Measurements from ENCODE around the gene TMEM127. TPM values are rescaled to one million over a fixed set of nuclear protein-coding genes. Genes with fewer than 3 reads are reported as not detected.
A peak's percentile ranks its signal among the peaks of the same experiment; 100 is the strongest.
"Not testable (repeated sequence)": the region's sequence is repeated elsewhere in the genome, so short reads cannot be mapped to it uniquely, and the experiment has no call there.

Gene TMEM127, protein sequence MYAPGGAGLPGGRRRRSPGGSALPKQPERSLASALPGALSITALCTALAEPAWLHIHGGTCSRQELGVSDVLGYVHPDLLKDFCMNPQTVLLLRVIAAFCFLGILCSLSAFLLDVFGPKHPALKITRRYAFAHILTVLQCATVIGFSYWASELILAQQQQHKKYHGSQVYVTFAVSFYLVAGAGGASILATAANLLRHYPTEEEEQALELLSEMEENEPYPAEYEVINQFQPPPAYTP
- total RNA-seq (2014; rRNA removed; shearing (Covaris generic)), result 15.5 and 20.9 TPM in 2 replicates

DNA sequence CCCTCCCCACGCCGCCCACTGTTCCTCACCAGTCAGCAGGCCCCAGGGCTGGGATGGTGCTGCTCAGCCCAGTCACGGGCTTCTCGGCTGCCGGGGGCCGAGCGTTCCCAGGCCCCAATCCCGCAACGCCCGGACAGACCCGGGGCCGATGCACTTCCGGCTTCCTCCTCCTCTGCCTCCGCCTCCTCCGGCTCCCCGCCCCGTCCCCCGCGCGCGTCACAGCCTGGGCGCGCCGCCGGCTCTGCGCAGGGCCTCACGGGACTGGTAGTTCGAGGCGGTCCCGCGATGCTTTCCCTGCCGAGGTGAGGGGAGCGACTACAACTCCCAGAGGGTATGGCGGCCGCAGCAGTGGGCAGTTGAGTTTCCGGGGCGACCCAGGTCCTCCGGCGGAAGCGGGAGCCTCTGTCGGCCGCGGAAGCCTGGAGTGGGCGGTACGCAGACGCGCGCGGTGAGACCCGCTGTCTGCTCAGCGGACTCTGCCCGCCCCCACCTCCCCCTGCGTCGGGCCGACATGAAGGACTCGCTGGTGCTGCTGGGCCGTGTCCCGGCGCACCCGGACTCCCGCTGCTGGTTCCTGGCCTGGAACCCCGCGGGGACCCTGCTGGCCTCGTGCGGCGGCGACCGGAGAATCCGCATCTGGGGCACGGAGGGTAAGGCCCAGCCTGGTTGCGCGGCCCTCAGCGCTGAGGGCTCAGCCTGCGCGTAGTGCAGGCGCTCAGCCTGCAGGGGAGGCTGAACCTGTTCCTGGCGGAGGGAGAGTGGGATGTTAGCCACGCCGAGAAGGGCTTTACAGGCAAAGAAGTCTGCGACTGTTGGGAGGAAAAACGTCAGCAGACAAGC, at the start of gene TMEM127, which contains the start of gene CIAO1:
TMEM127 (minus strand) TSS at position 158 of the 840 bp plus-strand sequence. CDS start 616 bp downstream, outside the sequence.
CIAO1 (plus strand) TSS at position 386 of the 840 bp plus-strand sequence; CDS start at position 512, 126 bp downstream.
- peak; percentile 97 for DNase-seq (ENCODE audit: low spot score)

DNA sequence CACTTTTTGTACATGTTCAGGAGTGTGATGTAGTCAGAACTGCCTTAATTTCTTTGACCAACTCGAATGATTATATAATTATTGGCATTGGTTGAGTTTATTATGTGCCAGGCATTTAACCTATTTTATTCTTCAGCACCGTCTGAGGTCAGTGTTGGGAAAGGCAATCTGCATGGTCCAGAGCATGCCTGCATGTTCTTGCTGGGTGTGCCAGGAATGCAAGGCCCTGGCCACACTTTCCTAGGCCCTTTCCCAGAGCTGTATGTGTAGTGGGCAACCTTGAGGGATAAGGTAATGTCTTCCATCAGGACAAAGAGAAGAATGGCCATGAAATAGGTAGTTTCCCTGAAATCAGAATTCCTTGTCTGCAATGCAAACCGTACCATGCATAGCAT, 49.2 kb upstream of the TMEM127 start:
- DNase-seq (ENCODE audit: low spot score), result no peak

DNA sequence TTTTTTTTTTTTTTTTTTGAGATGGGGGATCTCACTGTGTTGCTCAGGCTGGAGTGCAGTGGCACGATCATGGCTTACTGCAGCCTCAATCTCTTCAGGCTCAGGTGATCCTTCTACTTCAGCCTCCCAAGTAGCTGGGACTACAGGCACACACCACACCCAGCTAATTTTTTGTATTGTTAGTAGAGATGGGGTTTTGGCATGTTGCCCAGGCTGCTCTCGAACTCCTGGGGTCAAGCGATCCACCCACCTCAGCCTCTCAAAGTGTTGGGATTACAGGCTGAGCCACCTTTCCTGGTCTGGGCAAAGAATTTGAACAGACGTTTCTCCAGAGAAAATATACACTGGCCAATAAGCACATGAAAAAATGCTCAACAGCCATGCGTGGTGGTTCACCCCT, 42.5 kb upstream of the TMEM127 start:
- no peak for DNase-seq (ENCODE audit: low spot score)

DNA sequence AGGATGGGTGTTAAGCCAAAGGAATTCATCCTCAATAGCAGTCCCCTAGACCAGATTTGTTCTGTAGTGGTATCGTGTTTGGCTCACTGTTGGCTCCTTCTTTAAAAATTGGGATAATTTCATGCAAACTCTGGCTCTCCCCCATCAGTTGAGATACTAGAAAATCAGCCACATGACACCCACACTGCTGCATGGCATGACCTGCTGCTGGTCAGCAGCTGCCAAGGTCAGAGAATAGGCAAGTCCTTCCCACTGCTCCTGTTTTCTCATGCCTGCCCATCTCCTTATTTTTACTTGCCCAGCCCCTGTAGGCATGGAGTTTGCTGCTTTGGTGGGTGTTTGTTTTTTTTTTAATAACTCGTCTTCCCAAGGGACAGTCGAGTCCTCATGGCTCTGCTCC, 40.6 kb upstream of the TMEM127 start:
- DNase-seq (ENCODE audit: low spot score), result no peak

DNA sequence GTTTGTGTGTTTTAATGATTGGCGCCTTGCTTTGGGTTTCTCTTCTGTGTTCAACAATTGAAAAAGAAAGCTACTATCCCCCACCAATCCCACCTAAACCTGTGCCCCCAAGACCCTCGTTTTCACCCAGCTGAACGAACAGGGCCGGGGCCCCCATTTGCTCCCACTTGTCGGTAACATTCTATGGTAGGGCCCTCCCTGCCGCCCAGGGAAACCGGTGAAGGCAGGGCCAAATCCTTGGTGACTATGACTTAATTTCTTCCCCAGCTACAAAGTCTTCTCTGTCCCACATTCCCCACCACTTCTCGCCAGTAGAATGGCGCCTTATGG, 40.1 kb upstream of the TMEM127 start:
- no peak for DNase-seq (ENCODE audit: low spot score)

DNA sequence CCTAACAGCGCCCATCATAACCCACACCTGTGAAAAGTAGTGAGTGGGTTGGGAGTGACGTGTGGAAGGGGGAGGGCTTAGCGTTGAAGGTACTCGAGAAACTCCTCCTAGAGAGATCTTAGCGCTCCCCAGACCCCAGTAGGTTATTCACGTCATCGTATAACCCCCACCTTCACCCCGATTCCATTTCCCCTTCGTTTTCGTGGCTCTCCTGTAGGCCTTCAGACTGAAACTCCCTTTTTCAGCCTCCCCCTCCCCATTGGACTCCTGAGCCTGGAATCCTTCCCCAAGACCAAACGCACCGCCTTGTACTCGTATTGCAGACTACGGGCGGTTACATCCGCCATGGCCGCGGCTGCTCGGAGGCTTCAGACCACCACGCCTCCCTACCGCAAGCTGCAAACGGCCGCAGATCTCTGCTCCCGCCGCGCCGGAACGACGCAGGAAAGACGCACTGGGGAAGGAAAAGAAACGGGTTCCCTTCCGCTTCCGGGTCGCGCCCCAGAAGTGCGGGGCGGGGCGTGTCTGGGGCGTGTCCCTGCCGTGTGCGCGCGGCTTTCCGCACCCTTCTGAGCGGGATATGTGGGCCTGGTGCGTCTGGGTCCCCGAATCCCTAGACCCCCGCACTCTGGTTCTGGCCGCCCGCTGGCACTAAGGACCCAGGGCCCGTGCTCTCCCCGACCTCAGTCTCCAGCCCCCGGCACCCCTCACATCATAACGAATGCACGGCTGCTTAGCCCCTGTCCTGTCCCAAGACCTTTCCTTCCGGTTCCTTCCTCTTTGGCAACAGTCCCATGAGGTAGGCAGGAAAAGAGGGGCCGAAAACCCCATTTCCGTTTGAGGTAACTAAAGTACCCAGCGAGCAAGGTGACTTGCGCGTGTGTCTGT, 39.5 kb upstream of the TMEM127 start, which contains the start of gene SNRNP200:
SNRNP200 (minus strand) TSS at position 456 of the 888 bp plus-strand sequence; CDS start at position 347, 109 bp downstream.
- peak; percentile 81 for DNase-seq (ENCODE audit: low spot score)

DNA sequence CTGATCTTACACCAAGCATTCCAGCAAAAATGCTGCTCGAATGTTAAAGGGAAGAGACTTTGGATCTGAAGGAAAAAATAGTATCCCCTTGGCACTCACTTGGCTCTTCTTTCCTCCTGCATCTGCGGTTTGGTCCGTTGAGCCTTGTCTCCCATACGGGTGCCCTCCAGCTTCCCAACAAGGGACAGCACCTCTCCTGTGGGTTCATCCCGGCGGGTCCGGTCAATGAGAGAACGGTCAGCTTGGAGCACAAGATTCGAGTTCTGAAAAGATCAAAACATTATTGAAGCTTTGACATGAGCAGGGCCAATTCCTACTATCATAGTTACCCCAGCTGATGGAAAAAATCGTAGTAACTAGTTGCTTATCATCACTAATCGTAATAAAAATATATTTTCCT, 38.8 kb upstream of the TMEM127 start:
- no peak for DNase-seq (ENCODE audit: low spot score)

DNA sequence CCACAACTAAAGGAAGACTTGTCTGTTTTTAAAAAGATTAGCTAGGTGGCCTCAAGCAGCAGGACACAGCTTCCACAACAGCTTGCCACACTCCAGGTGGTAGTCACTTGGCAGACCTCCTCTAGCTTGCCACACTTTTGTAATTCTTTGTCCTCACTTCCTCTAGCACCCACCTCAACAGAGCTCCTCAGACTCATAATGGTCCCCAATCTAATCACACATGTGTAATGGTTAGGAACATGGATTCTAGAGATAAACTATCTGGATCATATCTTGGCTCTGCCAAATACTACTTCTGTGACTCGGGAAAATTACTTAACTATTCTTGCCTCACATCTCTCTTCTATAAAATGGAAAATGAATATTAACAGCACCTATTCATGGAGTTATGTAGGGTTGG, 36.1 kb upstream of the TMEM127 start:
- DNase-seq (ENCODE audit: low spot score), result no peak

DNA sequence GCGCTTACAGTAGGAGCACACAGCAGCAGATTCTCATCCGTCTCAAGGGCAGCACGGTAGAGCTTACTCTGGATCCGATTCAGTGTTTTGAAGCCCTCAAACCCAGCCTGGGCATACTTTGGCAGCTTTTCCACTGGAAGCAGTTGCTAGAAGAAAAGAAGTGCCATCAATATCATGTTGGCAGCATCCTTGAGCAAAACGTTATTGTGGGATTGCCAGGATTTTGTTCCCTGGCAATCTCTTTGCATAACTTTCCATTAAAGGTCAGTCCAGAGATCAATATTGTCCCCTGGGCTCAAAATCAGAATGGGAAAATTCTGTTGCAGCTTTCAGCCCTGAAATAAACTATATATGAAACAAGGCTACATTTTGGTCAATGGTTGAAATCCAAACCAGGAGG, 31.1 kb upstream of the TMEM127 start:
- no peak for DNase-seq (ENCODE audit: low spot score)

DNA sequence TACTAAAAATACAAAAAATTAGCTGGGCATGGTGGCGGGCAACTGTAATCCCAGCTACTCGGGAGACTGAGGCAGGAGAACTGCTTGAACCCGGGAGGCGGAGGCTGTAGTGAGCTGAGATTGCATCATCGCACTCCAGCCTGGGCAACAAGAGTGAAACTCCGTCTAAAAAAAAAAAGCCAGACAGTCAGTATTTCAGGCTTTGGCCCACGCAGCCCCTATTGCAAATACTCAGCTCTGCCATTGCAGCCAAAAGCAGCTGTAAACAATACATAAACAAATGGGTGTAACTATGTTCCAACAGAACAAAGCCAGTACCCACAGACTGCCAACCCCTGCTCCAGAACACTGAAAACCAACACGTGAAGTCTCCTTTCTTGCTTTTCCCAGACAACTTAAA, 28.5 kb upstream of the TMEM127 start:
- not testable (repeated sequence) for DNase-seq (ENCODE audit: low spot score)

DNA sequence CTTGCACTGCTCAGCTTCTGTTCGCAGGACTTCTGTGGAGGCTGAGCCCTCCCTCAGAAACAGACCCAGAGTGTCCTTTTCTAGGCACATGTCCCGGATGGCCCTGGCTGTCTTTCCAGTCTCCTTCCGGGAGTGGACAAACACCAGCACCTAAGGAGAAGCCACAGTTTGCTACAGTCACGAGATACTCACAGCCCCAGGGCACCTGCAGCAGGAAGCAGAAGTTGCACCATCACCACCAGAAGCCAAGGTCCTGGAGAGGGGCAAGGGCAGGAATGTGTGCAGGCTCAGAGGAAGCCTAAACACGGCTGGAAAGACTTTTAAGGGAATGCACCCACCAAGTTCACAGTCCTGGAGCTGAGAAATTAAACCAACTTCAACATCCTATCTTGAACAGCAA, 26.0 kb upstream of the TMEM127 start:
- no peak for DNase-seq (ENCODE audit: low spot score)

DNA sequence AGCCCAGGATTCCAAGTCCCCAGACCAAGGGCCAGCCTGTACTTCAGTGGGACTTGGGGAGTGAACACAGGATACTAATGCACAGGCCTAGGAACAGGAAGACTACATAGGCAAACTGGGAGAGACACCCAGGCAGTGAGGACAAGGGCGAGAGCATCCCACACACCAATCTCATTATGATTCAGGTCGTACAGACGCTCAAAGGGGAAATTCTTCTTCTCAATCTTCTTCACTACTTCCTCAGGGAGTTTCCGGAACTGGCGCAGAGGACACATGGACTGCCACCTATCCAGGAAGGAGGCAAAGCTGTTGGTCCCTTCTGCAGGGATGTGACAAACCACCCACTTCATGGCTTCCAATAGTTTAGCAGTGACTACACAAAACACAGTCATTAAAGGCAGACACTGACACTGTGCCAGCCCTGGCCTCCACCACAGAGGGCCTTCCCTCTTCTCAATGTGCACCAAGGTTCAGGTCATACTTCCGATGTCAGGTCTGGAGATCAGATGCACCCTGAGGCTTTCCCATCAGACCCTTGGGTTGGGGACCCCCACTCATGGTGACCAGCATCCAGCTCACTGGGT, 21.6 kb upstream of the TMEM127 start:
- no peak for DNase-seq (ENCODE audit: low spot score)

DNA sequence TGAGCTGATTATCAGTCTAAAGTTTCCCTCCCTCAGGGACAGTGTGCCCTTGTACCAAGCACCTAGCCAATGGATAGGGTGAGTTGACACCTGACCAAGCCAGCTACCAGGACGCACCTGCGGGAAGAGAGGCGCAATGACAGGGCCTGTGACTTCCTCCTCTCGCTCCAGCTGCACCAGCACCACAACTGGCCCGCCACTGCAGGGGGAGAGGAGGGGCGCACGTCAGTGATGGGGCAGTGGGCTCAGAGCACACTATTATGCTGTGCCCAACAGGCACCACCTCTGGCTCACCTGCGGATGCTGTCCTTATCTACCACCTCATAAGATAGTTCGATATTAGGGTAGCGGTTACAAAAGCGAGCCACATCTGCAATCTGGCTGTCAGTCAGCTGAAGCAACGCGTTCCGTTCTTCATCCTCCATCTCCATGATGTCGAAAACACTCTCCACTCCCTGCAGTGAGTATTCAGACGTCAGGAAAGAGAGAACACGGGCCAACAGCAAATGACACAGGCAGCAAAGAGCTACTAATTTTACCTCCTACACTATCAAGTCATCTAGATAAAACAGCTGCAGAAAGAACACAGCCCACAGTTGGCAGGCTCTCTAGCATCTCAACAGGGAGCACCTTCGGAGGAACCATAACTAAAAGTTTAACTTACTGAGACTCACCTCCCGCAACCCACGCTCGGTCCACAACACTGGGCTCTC, 11.1 kb upstream of the TMEM127 start:
- DNase-seq (ENCODE audit: low spot score), result no peak

DNA sequence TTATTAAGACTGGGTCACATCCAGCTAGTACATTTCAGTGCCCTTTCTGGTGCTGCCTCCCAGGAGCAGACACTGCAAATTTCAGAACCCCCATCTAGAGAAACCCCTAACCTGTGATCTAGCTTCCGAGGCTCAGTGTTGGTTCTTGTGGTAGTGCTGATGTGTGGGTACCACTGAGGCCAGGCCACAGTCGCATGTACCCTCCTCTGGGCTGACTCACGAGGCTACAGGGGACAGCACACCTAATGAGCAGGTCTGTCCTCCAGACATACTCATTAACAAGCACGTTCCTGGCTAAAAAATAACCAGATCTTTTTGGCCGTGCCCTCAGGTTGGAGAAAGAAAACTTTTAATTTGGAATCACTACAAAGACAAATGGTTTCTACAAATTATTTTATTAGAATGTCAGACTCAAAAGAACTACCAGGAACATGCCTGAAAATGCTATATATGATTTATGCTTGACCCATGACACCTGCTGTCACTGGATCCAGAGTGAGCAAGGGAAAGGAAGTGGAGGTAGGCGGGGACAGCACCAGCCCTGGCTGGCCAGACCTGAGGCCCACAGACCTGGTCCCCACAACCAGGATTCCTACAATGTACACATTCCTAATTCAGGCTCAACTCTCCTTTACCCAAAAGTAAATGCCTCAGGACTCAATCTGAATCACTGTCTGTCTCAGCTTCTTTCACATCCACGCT, 8.7 kb upstream of the TMEM127 start:
- DNase-seq (ENCODE audit: low spot score), result no peak

DNA sequence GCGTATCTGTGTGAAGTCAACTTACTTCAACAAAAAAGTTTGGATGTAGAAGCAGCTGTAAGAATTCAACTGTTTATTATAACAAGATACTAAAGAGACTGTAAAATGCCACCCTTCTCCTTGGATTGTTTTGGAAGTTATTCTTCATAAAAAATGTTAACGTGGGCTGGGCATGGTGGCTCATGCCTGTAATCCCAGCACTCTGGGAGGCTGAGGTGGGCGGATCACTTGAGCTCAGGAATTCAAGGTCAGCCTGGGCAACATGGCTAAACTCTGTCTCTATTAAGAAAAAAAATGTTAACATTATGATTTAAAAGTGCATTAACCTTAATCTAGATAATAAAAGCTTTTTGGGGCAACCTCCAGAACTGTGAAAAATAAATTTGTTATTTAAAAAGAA, 8.0 kb upstream of the TMEM127 start:
- DNase-seq (ENCODE audit: low spot score), result no peak

DNA sequence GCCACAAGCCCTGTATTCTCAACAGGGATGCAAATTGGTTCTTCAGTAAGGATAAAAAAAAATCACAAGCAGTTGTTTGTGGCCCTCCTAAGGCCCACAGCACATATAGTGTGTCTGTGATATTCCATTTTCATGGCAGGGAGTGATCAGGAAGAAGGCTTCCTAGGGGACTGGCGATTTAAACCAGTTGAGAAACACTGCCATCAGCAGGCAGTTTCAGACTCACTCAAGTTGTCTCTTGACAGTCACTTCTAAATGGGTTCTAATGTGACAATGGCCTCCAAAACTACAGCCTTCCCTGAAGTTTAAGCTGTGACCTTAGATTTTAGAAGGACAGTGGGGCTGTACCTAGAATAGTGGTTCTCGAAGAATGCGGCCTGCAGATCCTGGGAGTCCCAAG, 6.2 kb upstream of the TMEM127 start:
- DNase-seq (ENCODE audit: low spot score), result no peak

DNA sequence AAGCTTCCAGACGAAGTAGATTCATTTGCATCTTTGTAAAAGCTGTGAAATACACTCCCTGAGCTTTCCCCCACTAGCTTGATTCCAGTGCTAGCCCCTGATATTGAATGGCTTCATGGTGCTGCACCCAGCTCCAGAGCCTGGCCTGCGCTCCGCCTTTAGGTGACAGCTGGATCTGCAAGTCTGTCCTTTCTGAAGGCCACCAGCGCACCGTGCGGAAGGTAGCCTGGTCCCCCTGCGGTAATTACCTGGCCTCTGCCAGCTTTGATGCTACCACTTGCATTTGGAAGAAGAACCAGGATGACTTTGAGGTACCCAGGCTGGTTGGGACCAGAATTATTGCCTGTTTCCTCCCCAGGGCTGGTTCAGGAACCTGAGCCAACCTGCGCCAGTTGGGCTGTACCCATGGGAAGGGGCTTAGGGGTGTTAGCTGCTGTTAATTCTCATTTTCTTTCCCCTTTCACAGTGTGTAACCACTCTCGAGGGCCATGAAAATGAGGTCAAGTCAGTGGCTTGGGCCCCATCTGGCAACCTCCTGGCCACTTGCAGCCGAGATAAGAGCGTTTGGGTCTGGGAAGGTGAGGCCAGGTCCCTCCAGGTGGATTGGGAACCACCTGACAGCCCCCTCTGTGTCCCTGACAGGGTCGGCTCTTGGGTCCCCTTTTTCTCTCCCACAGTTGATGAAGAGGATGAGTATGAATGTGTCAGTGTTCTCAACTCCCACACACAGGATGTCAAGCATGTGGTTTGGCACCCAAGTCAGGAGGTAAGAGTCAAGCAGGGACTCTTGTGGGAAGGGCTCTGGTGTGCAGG, 1.6 kb upstream of the TMEM127 start:
- peak; percentile 36 for DNase-seq (ENCODE audit: low spot score)

DNA sequence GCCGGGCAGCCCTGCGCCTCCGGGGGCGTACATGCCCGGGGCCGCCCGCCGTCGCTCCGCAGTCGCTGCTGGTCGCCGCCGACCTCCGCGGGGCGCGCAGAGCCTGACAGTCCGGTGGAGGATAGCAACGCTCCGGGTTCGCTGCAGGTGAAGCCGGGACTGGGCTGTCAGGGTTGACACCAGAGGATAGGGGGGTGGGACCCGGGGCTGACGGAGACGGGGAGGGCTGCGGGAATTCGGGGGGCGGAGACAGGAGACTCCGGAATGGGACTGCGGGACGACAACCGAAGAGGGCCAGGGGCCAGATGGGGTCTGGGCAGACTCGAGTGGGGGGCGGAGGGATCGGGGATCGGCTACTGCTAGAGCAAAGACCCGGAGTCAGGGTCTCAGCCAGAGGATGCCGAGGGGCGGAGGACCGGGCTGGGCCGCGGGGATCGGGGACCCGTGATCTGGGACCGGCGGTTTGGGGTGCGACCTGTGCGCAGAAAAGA, 403 bp downstream of the TMEM127 start:
- no peak for DNase-seq (ENCODE audit: low spot score)

DNA sequence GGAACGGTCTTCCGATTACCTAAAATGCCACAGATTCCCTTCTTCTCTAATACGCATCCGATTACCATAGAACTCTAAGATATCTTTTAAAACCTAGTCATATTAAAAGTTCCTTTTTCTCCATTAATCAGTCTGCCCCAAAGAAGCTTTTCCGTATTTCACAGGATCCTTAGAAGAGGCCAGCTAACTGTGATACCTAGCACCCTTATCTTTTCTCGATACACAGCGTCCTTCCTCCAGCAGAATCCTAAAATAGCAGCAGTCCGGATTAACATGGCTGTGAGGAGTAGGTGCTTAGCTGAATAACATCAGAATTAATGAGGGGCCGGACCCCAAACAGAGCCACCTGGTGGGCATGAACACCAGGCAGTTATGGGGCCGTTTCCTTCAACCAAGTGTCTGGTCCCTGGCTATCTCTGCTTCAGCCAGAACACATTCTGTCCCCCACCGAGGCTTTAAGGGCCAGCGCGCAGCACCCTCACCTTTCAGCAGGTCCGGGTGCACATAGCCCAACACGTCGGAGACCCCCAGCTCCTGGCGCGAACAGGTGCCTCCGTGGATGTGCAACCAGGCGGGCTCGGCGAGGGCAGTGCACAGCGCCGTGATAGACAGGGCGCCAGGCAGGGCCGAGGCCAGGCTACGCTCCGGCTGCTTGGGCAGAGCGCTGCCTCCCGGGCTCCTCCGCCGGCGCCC, 995 bp downstream of the TMEM127 start:
- no peak for DNase-seq (ENCODE audit: low spot score)

Measured in H4 (cell line).